Body of pancreas (tissue), 4 donors: ENCODE measurements around the gene UNC13C. TPM values are rescaled to one million over a fixed set of nuclear protein-coding genes. Genes with fewer than 3 reads are reported as not detected.

Source experiments
- ATAC-seq: fragments of 150-250 bp; one replicate; pipeline ENCODE4 v1.9.1; 2016
- DNase-seq, 4 donors: peaks; one replicate each; pipeline ENCODE4 v3.0.0-alpha.2; 2019
- H3K27ac ChIP-seq, 4 donors: fragments of 200-600 bp; sonication (generic); 1 replicate in 3 of 4; 2 replicates in 1 of 4; pipeline versions ENCODE4 v1.5.1 to v1.6.1; 2016 to 2019; ENCODE audit warnings: mild to moderate bottlenecking in 1 of 4, mixed read lengths in 1 of 4, moderate library complexity in 1 of 4
- H3K27me3 ChIP-seq, 2 donors: fragments of 200-600 bp; sonication (generic); one replicate each; pipeline ENCODE4 v1.6.0; 2016; ENCODE audit warnings: mild to moderate bottlenecking in 1 of 2
- H3K36me3 ChIP-seq, 2 donors: fragments of 200-600 bp; sonication (generic); replicated peaks in 1 of 2; 2 replicates each; pipeline ENCODE4 v1.5.1; 2016; ENCODE audit warnings: low read depth in 2 of 2; ENCODE audit not compliant: insufficient read depth in 1 of 2
- H3K4me1 ChIP-seq: fragments of 200-600 bp; sonication (generic); one replicate; pipeline ENCODE4 v1.6.0; 2016
- H3K4me3 ChIP-seq, 2 donors: fragments of 200-600 bp; sonication (generic); 1 replicate in 1 of 2; 2 replicates in 1 of 2; pipeline ENCODE4 v1.5.1; 2016 to 2019
- H3K9me3 ChIP-seq, 3 donors: fragments of 200-600 bp; sonication (generic); 1 replicate in 2 of 3; 2 replicates in 1 of 3; pipeline ENCODE4 v1.5.1; 2016
- CTCF ChIP-seq, 7 experiments: fragments of 450-650 bp in 4 of 7; fragments of 200-600 bp in 3 of 7; sonication (generic) in 3 of 7; IDR thresholded peaks; one replicate each; pipeline ENCODE4 v1.5.1; 2016 to 2019; ENCODE audit warnings: antibody characterized with exemption in 7 of 7
- POLR2A ChIP-seq, 3 donors: fragments of 450-650 bp; IDR thresholded peaks; one replicate each; pipeline ENCODE4 v1.6.1; 2016; ENCODE audit warnings: antibody characterized with exemption in 3 of 3, mild to moderate bottlenecking in 2 of 3
- WGBS, 2 donors: methylation state at CpG; one replicate each; pipeline ENCODE4 v1.1.5; 2017; 5-methylcytosine and 5-hydroxymethylcytosine counted together
- intact Hi-C: fragments of 100-400 bp; cut with DNase I; formaldehyde crosslinking; loops from one replicate; pipeline ENCODE4 v1.15.1; 2023
- total RNA-seq, 2 donors: library from RNA; depleted of rRNA; stranded (reverse); fragments of >200 nt; gene quantifications; one replicate each; pipeline ENCODE4 v1.1.0, GENCODE V29; 2016

Gene UNC13C
- total RNA-seq, 2 donors from 2014 or later: not detected

- ATAC-seq (no peak), DNase-seq (no peak)
- no peak for TF ChIP-seq CTCF (IDR thresholded peaks at IDR 0.05)
- no peak for TF ChIP-seq POLR2A (IDR thresholded peaks at IDR 0.05)
- 41 to 52% methylated on average over 3 of the region's 3 CpGs for WGBS, 2 donors
- H3K36me3 ChIP-seq: no peaks in the 10 kb centered on the region
- intact Hi-C loops: no loop called here
- H3K4me1 ChIP-seq: no peaks in the 10 kb centered on the region
- no peaks in the 10 kb centered on the region for H3K27me3 ChIP-seq
- no peaks in the 10 kb centered on the region for H3K9me3 ChIP-seq
- no peak overlapping the region for H3K4me3 ChIP-seq
- no peak overlapping the region for H3K27ac ChIP-seq
Measured at GRCh38 chr15:54481819-54482218, 503.6 kb downstream of the UNC13C start.

GRCh38 chr15:54482251-54482650, 504.0 kb downstream of the UNC13C start:
- Histone ChIP-seq H3K4me1 (no peaks in the 10 kb centered on the region), H3K4me3 (no peak overlapping the region), H3K36me3 (no peaks in the 10 kb centered on the region), H3K27ac (no peak overlapping the region), H3K9me3 (no peaks in the 10 kb centered on the region), H3K27me3 (no peaks in the 10 kb centered on the region)
- TF ChIP-seq POLR2A (IDR thresholded peaks at IDR 0.05) (no peak), CTCF (IDR thresholded peaks at IDR 0.05) (no peak)
- 63 to 82% methylated on average over 5 of the region's 5 CpGs for whole genome bisulfite sequencing, 2 donors
- ATAC-seq: no peak
- intact Hi-C loops: no loop called here
- no peak for DNase-seq

GRCh38 chr15:54500330-54500729, 522.1 kb downstream of the UNC13C start:
- intact Hi-C loops: no loop called here
- WGBS, 2 donors: 30 to 48% methylated on average over 2 of the region's 2 CpGs
- TF ChIP-seq CTCF (IDR thresholded peaks at IDR 0.05) (no peak), POLR2A (IDR thresholded peaks at IDR 0.05) (no peak)
- Histone ChIP-seq H3K4me1 (no peaks in the 10 kb centered on the region), H3K9me3 (no peaks in the 10 kb centered on the region), H3K27me3 (no peaks in the 10 kb centered on the region), H3K27ac (no peak overlapping the region), H3K36me3 (no peaks in the 10 kb centered on the region), H3K4me3 (no peak overlapping the region)
- DNase-seq (no peak), ATAC-seq (no peak)

- no peaks in the 10 kb centered on the region for H3K27me3 ChIP-seq
- no peak overlapping the region for H3K27ac ChIP-seq
- DNase-seq (no peak), ATAC-seq (no peak)
- no peak for TF ChIP-seq CTCF (IDR thresholded peaks at IDR 0.05)
- TF ChIP-seq POLR2A (IDR thresholded peaks at IDR 0.05): no peak
- 54 to 55% methylated on average over 5 of the region's 5 CpGs for WGBS, 2 donors
- peaks cover 11% of the 10 kb centered on the region for H3K4me1 ChIP-seq
- no peaks in the 10 kb centered on the region for H3K9me3 ChIP-seq
- no peaks in the 10 kb centered on the region for H3K36me3 ChIP-seq
- H3K4me3 ChIP-seq: no peak overlapping the region
- intact Hi-C loops: no loop called here
Measured at GRCh38 chr15:54502416-54503075, 524.3 kb downstream of the UNC13C start.

GRCh38 chr15:54504695-54505094, 526.5 kb downstream of the UNC13C start:
- Histone ChIP-seq H3K4me1 (peaks cover 11% of the 10 kb centered on the region), H3K4me3 (no peak overlapping the region), H3K27ac (no peak overlapping the region), H3K27me3 (no peaks in the 10 kb centered on the region), H3K9me3 (no peaks in the 10 kb centered on the region), H3K36me3 (no peaks in the 10 kb centered on the region)
- intact Hi-C loops: no loop called here
- DNase-seq (no peak), ATAC-seq (no peak)
- no peak for TF ChIP-seq CTCF (IDR thresholded peaks at IDR 0.05)
- no peak for TF ChIP-seq POLR2A (IDR thresholded peaks at IDR 0.05)
- 88 to 89% methylated on average over 1 of the region's 1 CpG for WGBS, 2 donors
